ENCODE measurements around the gene ZFHX3.

ZFHX3 gene

GRCh38 chr16:72814226-72814625, 233.7 kb downstream of the ZFHX3 start:
- no peak for DNase-seq

DNA sequence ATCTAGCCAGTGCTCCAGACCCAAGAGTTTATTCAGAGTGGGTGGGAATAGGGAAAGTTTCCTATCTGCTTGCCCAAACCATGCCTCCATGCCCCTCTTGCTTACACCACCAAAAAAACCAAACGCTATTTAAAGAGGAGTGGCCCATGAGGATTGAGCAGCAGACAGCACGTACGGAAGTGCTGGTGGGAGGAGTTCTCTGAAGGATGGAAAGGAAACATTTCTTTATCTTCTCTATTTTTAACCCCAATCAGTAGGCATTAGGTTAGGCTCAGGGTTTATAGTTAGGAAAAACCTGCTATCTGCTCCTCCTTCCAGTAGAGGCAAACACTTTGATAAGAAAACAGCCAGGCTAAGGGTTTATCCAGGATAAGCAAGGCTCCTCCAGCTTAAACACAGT, 235.3 kb downstream of the ZFHX3 start:
- no peak for DNase-seq

DNA sequence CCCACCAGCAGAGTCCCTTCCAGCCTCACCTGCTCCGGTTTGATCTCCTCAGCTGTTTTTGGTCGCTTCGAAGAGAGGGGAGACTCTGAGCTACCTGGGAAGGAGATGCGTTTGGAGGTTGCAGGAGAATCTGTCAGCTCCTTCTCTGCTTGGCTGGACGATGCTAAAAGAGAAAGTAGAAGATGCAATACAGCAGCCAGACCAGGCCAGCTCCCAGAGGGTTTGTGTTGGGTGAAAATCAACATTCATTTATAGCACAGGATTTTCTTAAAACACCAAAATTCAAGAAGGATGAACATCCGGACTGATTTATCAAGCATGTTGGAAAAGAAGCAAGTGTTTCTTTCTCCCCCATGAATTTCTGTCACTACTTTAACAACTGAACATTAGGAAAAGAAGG, 236.1 kb downstream of the ZFHX3 start:
- no peak for DNase-seq

GRCh38 chr16:72811188-72811720, 236.7 kb downstream of the ZFHX3 start:
- no peak for DNase-seq

GRCh38 chr16:72810480-72810879, 237.4 kb downstream of the ZFHX3 start:
- no peak for DNase-seq

DNA sequence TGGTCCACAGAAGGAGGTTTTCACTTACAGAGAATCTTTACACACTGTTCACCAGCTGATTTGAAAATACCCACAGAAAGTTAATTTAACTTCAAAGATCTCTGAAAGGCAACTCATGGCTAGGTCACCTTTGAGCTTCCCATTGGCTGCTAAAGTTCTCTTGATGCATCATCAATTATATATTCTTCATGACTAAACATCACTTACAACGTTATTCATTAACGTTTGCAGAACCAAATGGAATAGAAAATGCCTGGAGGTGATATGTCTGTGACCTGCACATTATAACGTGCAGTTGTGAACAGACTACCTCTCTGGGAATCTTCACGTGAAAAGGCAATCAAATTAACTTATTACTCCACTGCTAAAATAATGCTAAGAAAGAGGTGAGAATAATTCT, 238.5 kb downstream of the ZFHX3 start:
- DNase-seq, result no peak

- no peak for DNase-seq
Observed at GRCh38 chr16:72808754-72809153, 239.2 kb downstream of the ZFHX3 start.

- DNase-seq, result no peak
Observed at GRCh38 chr16:72807245-72807644, 240.7 kb downstream of the ZFHX3 start.

DNA sequence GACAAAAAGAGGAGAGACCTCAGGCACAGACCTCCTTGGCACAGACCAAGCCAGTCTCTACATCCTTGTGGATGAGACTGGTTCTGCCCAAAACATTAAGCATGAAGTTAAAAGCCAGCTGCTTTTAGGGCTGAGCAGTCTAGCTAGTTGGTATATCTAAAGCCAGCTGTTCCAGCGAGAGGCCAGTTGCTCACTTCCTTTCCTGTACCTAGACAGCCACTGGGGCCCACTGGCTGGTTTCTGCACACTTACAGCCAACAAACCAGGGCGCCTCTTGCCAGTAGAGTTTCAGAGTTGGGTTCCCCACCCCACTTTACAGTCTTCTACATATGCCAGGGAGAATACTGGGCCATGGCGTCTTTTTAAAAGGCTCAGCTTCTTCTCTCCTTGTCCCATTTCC, 242.4 kb downstream of the ZFHX3 start:
- DNase-seq, result no peak

GRCh38 chr16:72800524-72801161, 247.3 kb downstream of the ZFHX3 start:
- no peak for DNase-seq

- DNase-seq, result no peak
Observed at GRCh38 chr16:72798264-72798663, 249.7 kb downstream of the ZFHX3 start.

DNA sequence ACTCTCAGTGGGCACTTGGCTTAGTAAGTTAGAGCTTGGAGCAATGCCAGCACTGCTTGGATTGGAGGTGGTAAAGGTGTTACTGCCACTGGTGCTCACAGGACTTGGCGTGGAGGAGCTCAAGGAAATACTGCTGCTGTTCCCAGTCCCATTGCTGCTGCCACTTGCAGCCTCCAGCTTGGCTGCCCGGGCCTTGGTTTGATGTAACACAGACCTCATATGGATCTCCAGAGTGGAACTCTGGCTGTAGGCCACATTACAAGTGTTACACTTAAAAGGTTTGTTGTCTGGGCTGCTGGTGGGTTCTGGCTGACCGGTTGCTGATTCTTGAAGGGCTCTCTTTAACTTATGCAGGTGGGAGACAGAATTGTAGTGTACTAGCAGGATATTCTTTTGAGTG, 250.3 kb downstream of the ZFHX3 start:
- no peak for DNase-seq

- DNase-seq, result no peak
Observed at GRCh38 chr16:72796222-72796621, 251.7 kb downstream of the ZFHX3 start.

- DNase-seq, result no peak
Observed at GRCh38 chr16:72794986-72795385, 252.9 kb downstream of the ZFHX3 start.

DNA sequence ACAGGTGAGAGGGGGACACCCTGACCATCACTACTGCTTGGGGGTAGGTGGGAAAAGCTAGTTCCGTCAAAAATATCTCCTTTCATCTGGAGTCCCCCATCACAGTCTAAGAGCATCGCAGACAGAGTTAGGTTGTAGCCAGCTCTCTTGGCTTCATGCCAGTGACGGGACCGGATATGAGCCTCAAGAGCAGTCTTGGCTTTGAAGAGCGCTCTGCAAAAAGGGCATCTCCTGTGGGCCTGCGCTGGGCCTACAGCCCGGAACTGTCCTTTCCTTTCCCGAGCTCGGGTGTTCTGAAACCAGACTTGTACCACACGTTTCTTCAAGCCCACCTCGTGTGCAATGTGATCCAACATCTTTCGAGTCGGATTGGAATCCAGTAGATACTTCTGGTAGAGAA, 253.6 kb downstream of the ZFHX3 start:
- no peak for DNase-seq

- no peak for DNase-seq
Observed at GRCh38 chr16:72793716-72794115, 254.2 kb downstream of the ZFHX3 start.

DNA sequence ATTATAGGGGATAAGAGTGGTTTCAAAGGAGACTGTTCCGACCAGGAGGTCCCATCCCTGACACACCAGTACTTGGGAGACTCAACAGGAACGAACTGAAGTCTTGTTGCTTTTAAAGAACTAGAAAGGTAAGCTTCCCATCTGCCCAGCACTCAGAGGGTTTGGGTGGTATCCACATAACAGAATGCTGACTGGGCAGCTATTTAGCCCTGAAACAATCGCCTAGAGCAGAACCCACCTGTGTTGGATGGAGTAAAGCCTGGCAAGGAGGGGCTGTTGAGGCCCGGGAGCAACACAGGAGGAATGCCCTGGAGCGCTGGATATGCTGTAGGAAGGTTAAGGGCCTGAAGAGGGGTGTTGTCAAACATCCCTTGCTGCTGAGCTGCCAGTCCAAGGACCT, 254.9 kb downstream of the ZFHX3 start:
- DNase-seq, result no peak

DNA sequence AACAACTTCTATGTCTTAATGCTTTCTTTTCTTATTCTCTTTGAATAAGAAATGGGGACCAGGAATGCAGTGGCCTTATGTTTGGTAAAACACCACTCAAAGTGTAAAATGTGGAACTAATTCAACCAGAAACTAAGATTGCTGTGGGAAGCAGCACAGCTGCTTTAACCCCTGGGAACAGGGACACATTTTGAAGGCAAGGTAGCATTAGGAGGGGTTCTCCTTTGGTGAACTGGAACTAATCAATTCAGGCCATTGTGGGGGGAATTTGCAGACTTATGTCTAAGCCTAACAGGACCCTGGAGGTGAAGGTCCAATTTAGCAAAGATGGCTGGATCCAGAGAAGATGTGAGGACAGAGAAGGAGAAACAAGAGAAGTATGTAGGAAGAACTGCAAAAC, 256.1 kb downstream of the ZFHX3 start:
- DNase-seq, result no peak

GRCh38 chr16:72789921-72790320, 258.0 kb downstream of the ZFHX3 start:
- no peak for DNase-seq

DNA sequence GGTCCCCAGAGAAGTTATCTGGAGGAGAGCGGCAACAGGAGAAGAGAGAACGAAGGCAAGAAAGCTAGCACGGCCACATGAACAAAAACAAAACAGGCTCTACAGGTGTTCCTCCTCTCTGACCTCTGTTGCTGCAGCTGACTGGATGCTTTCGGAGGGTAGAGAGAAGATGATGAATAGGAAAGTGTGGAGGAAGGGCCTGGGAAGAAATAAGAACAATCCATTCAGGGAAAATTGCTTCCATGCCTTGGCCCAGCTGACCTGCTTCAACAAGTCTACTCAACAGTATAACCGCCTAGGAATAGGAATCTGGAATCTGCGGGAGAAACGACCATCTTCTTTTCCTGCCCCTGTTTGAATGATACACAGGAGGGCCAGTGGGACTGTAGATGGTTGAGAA, 258.5 kb downstream of the ZFHX3 start:
- no peak for DNase-seq

DNA sequence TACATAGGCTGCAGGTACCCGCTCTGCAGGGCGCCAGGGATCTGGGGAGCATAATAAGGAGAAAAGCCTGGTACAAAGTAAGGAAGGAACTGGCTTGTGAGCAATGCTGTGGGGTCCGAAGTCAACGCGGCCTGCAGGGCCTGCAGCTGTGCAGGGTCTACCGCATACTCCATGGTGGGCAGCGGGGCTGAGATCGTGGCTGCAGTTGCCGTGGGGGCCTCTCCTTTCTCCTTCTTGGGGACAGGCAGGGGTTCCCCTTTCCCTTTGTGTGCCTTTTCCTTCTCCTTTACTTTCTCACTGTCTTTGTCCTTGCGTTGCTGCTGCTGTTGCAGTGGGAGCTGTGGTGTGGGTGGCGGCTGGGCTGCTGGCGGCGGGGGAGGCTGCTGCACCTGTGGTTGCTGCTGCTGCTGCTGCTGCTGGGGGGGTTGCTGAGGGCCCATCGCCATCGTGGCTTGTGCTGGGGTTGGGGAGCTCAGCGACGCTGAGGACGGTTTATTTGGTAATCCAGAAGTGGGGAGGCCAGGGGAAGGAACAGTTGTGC, 259.6 kb downstream of the ZFHX3 start:
- DNase-seq, result no peak

DNA sequence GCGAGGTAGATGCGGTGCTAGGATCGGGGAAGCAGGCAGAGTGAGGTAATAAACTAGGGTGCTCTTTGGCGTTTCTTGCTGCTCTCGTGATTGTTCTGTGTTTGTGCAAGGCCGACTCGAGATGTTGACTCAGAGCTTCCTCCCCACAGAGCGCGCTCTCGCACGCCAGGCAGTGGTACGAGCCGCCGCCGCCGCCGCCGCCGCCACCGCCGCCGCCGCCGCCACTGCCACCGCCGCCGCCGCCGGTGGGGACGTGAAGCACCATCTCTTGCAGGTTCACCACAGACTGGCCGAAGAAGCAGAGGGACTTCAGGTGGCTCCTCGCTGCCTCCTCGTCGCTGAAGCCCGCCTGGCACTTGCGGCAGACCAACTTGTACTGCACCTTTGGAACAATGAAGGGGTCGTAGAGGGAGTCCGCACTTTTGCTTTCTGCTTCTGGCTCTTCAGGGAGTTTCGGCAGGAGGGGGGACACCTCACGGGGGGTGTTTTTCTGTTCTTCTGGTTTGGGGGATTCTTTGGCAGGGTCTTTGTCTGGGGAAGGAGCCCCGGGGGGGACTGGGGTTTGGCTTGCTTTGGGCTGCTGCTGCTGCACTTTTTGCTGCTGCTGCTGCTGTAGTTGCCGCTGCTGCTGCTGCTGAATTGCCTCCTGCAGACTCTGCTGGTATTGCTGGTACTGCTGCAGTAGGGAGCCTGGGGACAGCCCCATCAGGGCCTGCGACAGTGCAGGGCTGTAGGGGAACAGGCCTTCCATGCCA, 260.2 kb downstream of the ZFHX3 start:
- DNase-seq, result no peak

DNA sequence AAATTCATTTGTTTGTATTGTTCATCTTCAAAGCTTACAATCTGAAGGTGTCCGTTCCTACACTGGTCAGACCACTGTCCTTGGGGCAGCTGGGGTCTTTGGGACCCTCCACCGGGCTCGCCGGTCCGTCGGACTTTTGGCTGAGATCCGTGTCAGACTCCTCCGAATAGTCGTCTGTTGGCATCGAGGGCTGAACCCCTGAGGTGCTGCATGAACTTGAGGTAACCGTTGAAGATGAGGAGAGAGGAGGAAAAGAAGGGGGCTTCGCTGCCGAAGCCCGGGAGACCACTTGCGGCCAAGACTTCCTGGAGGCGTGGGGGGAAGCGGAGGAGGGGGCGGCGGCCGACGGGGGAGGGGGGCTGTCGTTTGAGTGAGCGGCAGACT, 260.8 kb downstream of the ZFHX3 start:
- DNase-seq, result no peak

DNA sequence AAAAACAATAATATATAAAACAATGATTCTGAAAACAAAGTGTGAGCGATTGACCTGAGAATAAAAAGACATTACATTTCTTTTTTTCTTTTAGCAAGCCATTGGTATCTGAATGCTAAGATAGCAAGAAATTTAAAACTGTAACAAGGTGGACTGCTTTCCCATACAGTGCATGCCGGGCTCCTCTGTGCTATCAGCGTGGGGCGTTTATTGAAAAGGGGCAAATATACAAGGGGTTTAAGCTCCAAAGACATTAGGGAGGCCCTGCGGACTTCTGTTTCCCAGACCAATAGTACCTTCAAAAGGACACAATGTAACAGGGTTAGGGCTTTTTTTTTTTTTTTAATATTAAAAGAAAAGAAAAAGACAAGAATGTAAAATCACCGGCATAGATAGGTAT, 261.3 kb downstream of the ZFHX3 start:
- DNase-seq, result no peak

Data from DMS53 (cell line).